ENCODE data around the gene SMYD3.

SMYD3 gene

GRCh38 chr1:246214708-246215509, 292.2 kb downstream of the SMYD3 start:
- no peak for DNase-seq (ENCODE audit: low read depth in 2 of 2)

GRCh38 chr1:246213947-246214346, 293.1 kb downstream of the SMYD3 start:
- DNase-seq (ENCODE audit: low read depth in 2 of 2), result no peak

- no peak for DNase-seq (ENCODE audit: low read depth in 2 of 2)
These were observed 293.6 kb downstream of the SMYD3 start for GRCh38 chr1:246213502-246213901.

GRCh38 chr1:246213036-246213435, 294.0 kb downstream of the SMYD3 start:
- no peak for DNase-seq (ENCODE audit: low read depth in 2 of 2)

- DNase-seq (ENCODE audit: low read depth in 2 of 2), result no peak
These were observed 295.1 kb downstream of the SMYD3 start for GRCh38 chr1:246212013-246212412.

GRCh38 chr1:246210756-246211155, 296.3 kb downstream of the SMYD3 start:
- no peak for DNase-seq (ENCODE audit: low read depth in 2 of 2)

GRCh38 chr1:246208105-246208504, 299.0 kb downstream of the SMYD3 start:
- no peak for DNase-seq (ENCODE audit: low read depth in 2 of 2)

GRCh38 chr1:246203180-246203579, 303.9 kb downstream of the SMYD3 start:
- DNase-seq (ENCODE audit: low read depth in 2 of 2), result no peak

GRCh38 chr1:246200738-246201137, 306.3 kb downstream of the SMYD3 start:
- no peak for DNase-seq (ENCODE audit: low read depth in 2 of 2)

- no peak for DNase-seq (ENCODE audit: low read depth in 2 of 2)
These were observed 306.9 kb downstream of the SMYD3 start for GRCh38 chr1:246200225-246200624.

- DNase-seq (ENCODE audit: low read depth in 2 of 2), result no peak
These were observed 307.9 kb downstream of the SMYD3 start for GRCh38 chr1:246199086-246199645.

- DNase-seq (ENCODE audit: low read depth in 2 of 2), result no peak
These were observed 308.8 kb downstream of the SMYD3 start for GRCh38 chr1:246198115-246198816.

- DNase-seq (ENCODE audit: low read depth in 2 of 2), result no peak
These were observed 310.0 kb downstream of the SMYD3 start for GRCh38 chr1:246197076-246197475.

GRCh38 chr1:246195296-246195695, 311.8 kb downstream of the SMYD3 start:
- no peak for DNase-seq (ENCODE audit: low read depth in 2 of 2)

GRCh38 chr1:246193537-246193936, 313.5 kb downstream of the SMYD3 start:
- no peak for DNase-seq (ENCODE audit: low read depth in 2 of 2)

- no peak for DNase-seq (ENCODE audit: low read depth in 2 of 2)
These were observed 318.0 kb downstream of the SMYD3 start for GRCh38 chr1:246189126-246189525.

GRCh38 chr1:246187834-246188372, 319.2 kb downstream of the SMYD3 start:
- DNase-seq (ENCODE audit: low read depth in 2 of 2), result no peak

GRCh38 chr1:246184503-246184902, 322.6 kb downstream of the SMYD3 start:
- no peak for DNase-seq (ENCODE audit: low read depth in 2 of 2)

GRCh38 chr1:246182149-246182851, 324.8 kb downstream of the SMYD3 start:
- no peak for DNase-seq (ENCODE audit: low read depth in 2 of 2)

- no peak for DNase-seq (ENCODE audit: low read depth in 2 of 2)
These were observed 325.8 kb downstream of the SMYD3 start for GRCh38 chr1:246181241-246181640.

GRCh38 chr1:246179401-246179800, 327.7 kb downstream of the SMYD3 start:
- no peak for DNase-seq (ENCODE audit: low read depth in 2 of 2)

GRCh38 chr1:246178717-246179311, 328.3 kb downstream of the SMYD3 start:
- no peak for DNase-seq (ENCODE audit: low read depth in 2 of 2)
